ENCODE results near the gene NUP160. TPM values are rescaled to one million over a fixed set of nuclear protein-coding genes. Genes with fewer than 3 reads are reported as not detected.
A peak's percentile ranks its signal among the peaks of the same experiment; 100 is the strongest.

Gene NUP160
- polyA plus RNA-seq, 3 donors: 10.6 to 15.7 (median 10.9) TPM

- H3K27me3 ChIP-seq (ENCODE audit: control insufficient read depth in 2 of 2, insufficient read depth in 2 of 2, low read length in 2 of 2): no peaks in the 10 kb centered on the region
- peaks cover 36 to 39% of the 10 kb centered on the region in 2 donors for H3K4me1 ChIP-seq (ENCODE audit: control insufficient read depth in 1 of 2, insufficient read depth in 2 of 2, low read length in 2 of 2)
- peaks cover 17 to 27% of the 10 kb centered on the region in 2 donors for H3K36me3 Mint-ChIP-seq
- peaks cover 72% of the 10 kb centered on the region for H3K79me2 ChIP-seq (ENCODE audit: insufficient read depth, low read length)
- DNase-seq: peak in 2 of 3 donors; percentile 27 to 33
- H3K4me2 ChIP-seq (replicated peaks; ENCODE audit: extremely low read depth, low read length, poor library complexity, severe bottlenecking): peak overlapping the region; percentile 67
- H3K27ac Mint-ChIP-seq: no peak overlapping the region
- WGBS (ENCODE audit: insufficient coverage): 65% methylated on average over 4 of the region's 7 CpGs
- no peak for TF ChIP-seq CTCF (IDR thresholded peaks at IDR 0.05)
- peaks cover 33 to 50% of the 10 kb centered on the region in 2 donors for H3K36me3 ChIP-seq (replicated peaks in 1 of 2; ENCODE audit: control insufficient read depth in 1 of 2, insufficient read depth in 2 of 2, low read length in 2 of 2)
- no peaks in the 10 kb centered on the region for H3K9me3 Mint-ChIP-seq
- H3K27ac ChIP-seq (ENCODE audit: low read depth in 1 of 2, low read length in 2 of 2): peak overlapping the region; percentile 30 to 81
- H3K9ac ChIP-seq (ENCODE audit: insufficient read depth, low read length, poor library complexity, severe bottlenecking): peak overlapping the region; percentile 43
- peaks cover 8% of the 10 kb centered on the region for H3K4me1 Mint-ChIP-seq
- H3K4me3 ChIP-seq (replicated peaks in 1 of 3; ENCODE audit: low read depth in 2 of 3, low read length in 3 of 3): peak overlapping the region in 2 of 3 experiments; percentile 12 to 54
- H4K20me1 ChIP-seq (ENCODE audit: insufficient read depth, low read length): peaks cover 8% of the 10 kb centered on the region
- no peak overlapping the region for H3K4me3 Mint-ChIP-seq
- no peaks in the 10 kb centered on the region for H3K9me3 ChIP-seq (replicated peaks in 1 of 2; ENCODE audit: control insufficient read depth in 1 of 2, insufficient read depth in 1 of 2, low read length in 2 of 2)
- no peaks in the 10 kb centered on the region for H3K27me3 Mint-ChIP-seq (ENCODE audit: low read depth in 3 of 3)
- H2AFZ ChIP-seq (ENCODE audit: insufficient read depth, low read depth, low read length, poor library complexity, severe bottlenecking): no peak overlapping the region
- intact Hi-C loops (cut with micrococcal nuclease): no loop called here
Observed at GRCh38 chr11:47843361-47844055, 4.6 kb downstream of the NUP160 start.

GRCh38 chr11:47842749-47843148 lies 5.4 kb downstream of the NUP160 start:
- H3K27me3 Mint-ChIP-seq (ENCODE audit: low read depth in 3 of 3): no peaks in the 10 kb centered on the region
- H3K36me3 ChIP-seq (replicated peaks in 1 of 2; ENCODE audit: control insufficient read depth in 1 of 2, insufficient read depth in 2 of 2, low read length in 2 of 2): peaks cover 39 to 58% of the 10 kb centered on the region in 2 donors
- TF ChIP-seq CTCF (IDR thresholded peaks at IDR 0.05): no peak
- peaks cover 8% of the 10 kb centered on the region for H3K4me1 Mint-ChIP-seq
- peaks cover 68% of the 10 kb centered on the region for H3K79me2 ChIP-seq (ENCODE audit: insufficient read depth, low read length)
- H3K4me1 ChIP-seq (ENCODE audit: control insufficient read depth in 1 of 2, insufficient read depth in 2 of 2, low read length in 2 of 2): peaks cover 36 to 39% of the 10 kb centered on the region in 2 donors
- H3K27ac ChIP-seq (ENCODE audit: low read depth in 1 of 2, low read length in 2 of 2): peak overlapping the region; percentile 34 to 81
- H2AFZ ChIP-seq (ENCODE audit: insufficient read depth, low read depth, low read length, poor library complexity, severe bottlenecking): no peak overlapping the region
- no peaks in the 10 kb centered on the region for H3K9me3 Mint-ChIP-seq
- H3K9me3 ChIP-seq (replicated peaks in 1 of 2; ENCODE audit: control insufficient read depth in 1 of 2, insufficient read depth in 1 of 2, low read length in 2 of 2): no peaks in the 10 kb centered on the region
- peak overlapping the region in 1 of 3 experiments; percentile 54 for H3K4me3 ChIP-seq (replicated peaks in 1 of 3; ENCODE audit: low read depth in 2 of 3, low read length in 3 of 3)
- H3K36me3 Mint-ChIP-seq: peaks cover 24 to 33% of the 10 kb centered on the region in 2 donors
- intact Hi-C loops (cut with micrococcal nuclease): no loop called here
- WGBS (ENCODE audit: insufficient coverage): 94% methylated on average over 3 of the region's 4 CpGs
- H3K4me3 Mint-ChIP-seq: no peak overlapping the region
- no peak overlapping the region for H3K9ac ChIP-seq (ENCODE audit: insufficient read depth, low read length, poor library complexity, severe bottlenecking)
- H3K4me2 ChIP-seq (replicated peaks; ENCODE audit: extremely low read depth, low read length, poor library complexity, severe bottlenecking): peak overlapping the region; percentile 67
- peaks cover 8% of the 10 kb centered on the region for H4K20me1 ChIP-seq (ENCODE audit: insufficient read depth, low read length)
- H3K27ac Mint-ChIP-seq: no peak overlapping the region
- no peak for DNase-seq
- H3K27me3 ChIP-seq (ENCODE audit: control insufficient read depth in 2 of 2, insufficient read depth in 2 of 2, low read length in 2 of 2): no peaks in the 10 kb centered on the region
